ENCODE data around the gene SUCLG1.

SUCLG1 gene

GRCh38 chr2:84493514-84493913, 34.4 kb upstream of the SUCLG1 start:
- no peak for TF ChIP-seq CTCF (IDR thresholded peaks at IDR 0.05; ENCODE audit: low read length, missing control alignments)
- peak; percentile 87 for DNase-seq (ENCODE audit: low read depth)
- no peak overlapping the region for H3K4me3 ChIP-seq (replicated peaks; ENCODE audit: low read depth, low read length)

GRCh38 chr2:84492571-84492970, 33.5 kb upstream of the SUCLG1 start:
- TF ChIP-seq CTCF (IDR thresholded peaks at IDR 0.05; ENCODE audit: low read length, missing control alignments), result peak; percentile 5
- H3K4me3 ChIP-seq (replicated peaks; ENCODE audit: low read depth, low read length), result no peak overlapping the region
- DNase-seq (ENCODE audit: low read depth), result no peak

GRCh38 chr2:84491741-84492140, 32.7 kb upstream of the SUCLG1 start:
- no peak for TF ChIP-seq CTCF (IDR thresholded peaks at IDR 0.05; ENCODE audit: low read length, missing control alignments)
- no peak for DNase-seq (ENCODE audit: low read depth)
- no peak overlapping the region for H3K4me3 ChIP-seq (replicated peaks; ENCODE audit: low read depth, low read length)

- DNase-seq (ENCODE audit: low read depth), result no peak
- no peak overlapping the region for H3K4me3 ChIP-seq (replicated peaks; ENCODE audit: low read depth, low read length)
- no peak for TF ChIP-seq CTCF (IDR thresholded peaks at IDR 0.05; ENCODE audit: low read length, missing control alignments)
These were observed 32.2 kb upstream of the SUCLG1 start for GRCh38 chr2:84491256-84491655.

- H3K4me3 ChIP-seq (replicated peaks; ENCODE audit: low read depth, low read length), result no peak overlapping the region
- no peak for TF ChIP-seq CTCF (IDR thresholded peaks at IDR 0.05; ENCODE audit: low read length, missing control alignments)
- DNase-seq (ENCODE audit: low read depth), result peak; percentile 81
These were observed 28.4 kb upstream of the SUCLG1 start for GRCh38 chr2:84487298-84487996.

GRCh38 chr2:84486441-84487115, 27.5 kb upstream of the SUCLG1 start:
- peak; percentile 81 for DNase-seq (ENCODE audit: low read depth)
- no peak for TF ChIP-seq CTCF (IDR thresholded peaks at IDR 0.05; ENCODE audit: low read length, missing control alignments)
- no peak overlapping the region for H3K4me3 ChIP-seq (replicated peaks; ENCODE audit: low read depth, low read length)
